NK-92 (cell line): ENCODE data around the gene OTUB2.

Experiments
- DNase-seq: peaks from one replicate; lab custom pipeline; 2025; ENCODE audit not compliant: unreplicated experiment; lab: John Stamatoyannopoulos, UW

The OTUB2 gene

DNA sequence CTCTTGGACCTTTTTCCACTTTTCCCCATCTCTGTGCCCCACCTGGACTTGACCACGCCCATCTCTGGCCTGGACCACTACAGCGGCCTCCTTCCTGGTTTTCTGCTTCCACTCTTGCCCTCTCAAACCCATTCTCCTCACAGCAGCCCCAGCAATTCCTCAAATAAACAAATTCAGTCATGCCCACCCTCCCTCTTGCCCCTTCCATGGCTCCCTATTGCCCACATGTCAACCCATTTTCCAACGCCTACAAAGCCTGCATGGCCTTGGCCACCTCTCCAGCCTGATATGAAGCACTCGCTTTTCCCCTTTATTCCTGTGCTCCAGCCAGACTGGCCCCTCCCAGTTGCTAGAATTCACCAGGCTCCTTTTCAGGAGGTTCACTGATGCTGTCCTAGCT lies 5.9 kb upstream of the OTUB2 start:
- no peak for DNase-seq

DNA sequence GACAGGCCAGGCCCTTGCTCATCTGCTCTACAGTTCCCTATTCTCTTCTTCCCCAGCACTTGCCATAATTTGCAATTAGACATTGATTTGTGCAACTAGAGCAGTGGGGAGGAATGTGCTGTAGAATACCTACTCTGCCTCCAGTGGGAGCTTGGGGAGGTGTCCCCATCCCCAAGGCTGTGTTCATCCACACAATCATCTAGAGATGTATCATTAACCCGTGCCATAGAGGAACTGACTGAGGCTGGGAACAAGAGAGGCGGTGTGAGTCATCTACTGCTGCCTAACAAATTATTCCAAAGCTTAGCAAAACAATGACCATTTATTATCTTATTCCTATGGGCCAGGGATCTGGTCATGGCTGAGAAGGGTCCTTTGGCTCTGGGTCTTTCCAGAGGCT lies 5.1 kb upstream of the OTUB2 start:
- DNase-seq = no peak

DNA sequence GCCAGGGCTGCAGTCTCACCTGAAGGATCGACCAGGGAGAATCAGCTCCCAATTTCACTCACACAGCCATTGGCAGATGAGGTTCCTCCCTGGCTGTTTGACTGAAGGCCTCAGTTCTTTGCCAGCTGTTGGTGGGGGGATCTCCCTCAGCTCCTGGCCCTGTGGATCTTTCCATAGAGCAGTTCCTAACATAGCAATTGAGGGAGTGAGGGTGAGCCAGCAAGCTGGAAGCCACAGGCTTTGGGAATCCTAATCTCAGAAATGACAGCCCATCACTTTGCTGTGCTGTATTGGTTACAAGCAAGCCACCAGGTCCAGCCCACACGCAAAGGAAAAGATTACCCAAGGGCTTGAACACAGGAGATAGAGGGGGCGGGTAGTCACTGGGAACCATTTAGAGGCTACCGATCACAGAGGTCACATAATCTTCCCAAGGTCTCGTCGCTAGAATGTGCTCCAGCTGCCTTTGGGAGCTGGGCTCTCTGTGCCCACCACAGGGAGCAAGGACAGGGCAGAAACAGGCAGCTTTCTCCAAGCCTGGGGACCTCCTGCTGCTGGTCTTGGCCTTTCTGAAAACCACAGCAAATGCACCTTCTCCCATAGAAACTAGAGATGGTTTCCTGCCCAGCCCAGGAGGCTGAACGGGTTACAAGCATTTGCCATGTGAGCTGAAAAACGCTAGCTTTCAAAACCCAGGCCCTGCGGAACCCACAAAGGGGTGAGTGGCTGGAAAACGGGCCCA lies 4.6 kb upstream of the OTUB2 start:
- no peak for DNase-seq

DNA sequence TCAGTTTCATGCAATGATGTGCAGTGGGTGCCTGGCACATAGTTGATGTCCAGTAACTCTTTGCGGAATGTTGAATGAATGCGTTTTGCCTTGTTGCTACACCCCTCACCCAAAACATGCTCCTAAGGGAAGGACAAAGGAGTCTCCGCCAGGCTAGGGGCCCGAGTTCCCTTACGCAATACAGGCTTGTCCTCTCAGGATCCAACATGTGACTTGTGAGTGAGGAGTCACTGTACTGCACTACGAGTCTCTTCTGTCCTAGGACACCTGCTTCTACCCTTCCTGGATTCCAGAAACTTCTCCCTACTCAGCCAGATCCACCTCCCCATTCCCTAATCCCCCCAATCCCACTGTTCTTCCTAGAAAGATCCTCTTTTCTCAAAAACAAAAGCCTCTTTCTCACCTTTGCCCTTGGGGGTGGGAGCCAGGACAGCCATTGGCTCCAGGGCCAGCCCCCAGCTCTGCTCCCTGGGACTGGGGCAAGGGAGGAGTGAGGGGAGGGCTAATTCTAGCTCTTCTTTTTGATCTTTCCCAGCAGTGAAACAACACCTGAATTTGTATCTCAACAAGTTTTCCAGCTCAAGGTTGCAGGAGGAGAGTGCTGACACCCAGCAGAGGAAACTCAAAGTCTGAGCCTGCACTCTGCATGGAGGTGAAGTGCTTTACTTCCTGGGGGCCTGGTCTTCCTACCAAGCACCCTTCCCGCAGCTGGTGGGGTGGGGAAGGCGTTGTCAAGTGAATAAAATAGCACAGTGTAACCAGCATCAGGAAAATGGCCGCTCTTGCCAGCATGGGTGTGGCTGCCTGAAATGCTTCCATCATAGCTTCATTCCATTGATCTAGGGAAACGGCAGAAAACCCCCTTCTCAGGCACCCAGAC lies 3.4 kb upstream of the OTUB2 start:
- no peak for DNase-seq

DNA sequence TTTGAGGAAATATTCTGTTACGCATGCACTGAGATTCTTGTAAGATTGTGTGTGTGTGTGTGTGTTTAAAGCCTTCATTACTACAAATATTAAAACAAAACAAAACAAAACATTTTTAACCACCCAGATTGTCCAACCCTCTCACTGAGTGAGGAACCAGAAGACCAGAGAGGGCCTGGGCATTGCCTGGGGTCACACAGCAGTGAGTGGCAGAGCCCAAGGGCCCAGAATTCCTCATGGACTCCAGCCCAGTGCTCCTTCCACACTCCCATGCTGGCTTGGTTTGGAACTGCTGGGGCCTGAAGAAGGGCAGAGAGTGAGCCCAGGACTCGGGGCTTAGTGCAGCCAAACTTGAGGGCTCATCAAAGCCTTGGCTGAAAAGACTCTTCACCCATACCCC lies 1.6 kb upstream of the OTUB2 start:
- no peak for DNase-seq

DNA sequence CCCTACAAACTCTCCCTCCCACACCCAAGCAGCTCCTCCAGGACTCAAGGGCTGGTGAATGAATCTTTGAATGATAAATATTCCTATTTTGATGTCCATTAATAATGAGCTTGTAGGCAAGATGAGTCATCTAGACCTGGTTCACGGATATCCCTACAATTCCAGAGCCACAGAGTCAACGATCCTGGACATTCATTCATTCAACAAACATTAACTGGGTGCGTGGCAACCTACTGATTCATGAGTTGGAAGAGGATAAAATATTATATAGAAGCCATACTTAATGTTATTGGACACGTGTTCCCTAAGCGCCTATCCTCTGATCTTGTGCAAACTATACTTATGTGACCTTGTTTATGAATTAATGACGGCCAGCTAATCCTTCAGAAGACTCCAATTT lies 420 bp upstream of the OTUB2 start:
- DNase-seq = no peak

DNA sequence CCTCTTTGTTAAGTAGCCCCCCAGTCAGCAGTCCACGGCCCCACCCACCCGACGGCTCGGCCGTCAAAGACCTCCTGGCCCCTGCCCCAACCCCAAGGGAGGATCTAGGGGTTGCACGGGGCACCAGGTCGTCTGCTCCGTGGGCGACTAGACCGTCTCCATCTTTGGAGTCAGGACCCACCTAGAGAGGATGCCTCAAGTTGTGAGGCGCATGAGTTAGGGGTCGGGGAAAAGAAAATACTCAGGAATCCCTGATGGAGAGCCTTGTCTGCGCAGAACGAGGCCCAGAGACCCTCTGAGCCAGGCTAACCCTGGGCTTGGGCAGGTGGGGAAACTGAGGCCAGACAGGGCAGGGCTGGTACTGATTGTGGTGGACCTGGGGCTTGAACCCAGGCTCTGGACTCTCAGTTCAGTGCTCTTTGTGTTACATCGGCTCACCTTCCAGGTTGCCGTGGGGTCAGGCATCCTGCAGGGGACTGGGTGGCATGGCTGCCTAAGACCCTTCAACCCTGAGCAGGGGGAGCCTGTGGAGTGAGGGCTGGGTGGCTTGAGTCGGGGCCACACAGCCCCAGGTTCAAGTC lies 839 bp downstream of the OTUB2 start:
- DNase-seq = no peak

DNA sequence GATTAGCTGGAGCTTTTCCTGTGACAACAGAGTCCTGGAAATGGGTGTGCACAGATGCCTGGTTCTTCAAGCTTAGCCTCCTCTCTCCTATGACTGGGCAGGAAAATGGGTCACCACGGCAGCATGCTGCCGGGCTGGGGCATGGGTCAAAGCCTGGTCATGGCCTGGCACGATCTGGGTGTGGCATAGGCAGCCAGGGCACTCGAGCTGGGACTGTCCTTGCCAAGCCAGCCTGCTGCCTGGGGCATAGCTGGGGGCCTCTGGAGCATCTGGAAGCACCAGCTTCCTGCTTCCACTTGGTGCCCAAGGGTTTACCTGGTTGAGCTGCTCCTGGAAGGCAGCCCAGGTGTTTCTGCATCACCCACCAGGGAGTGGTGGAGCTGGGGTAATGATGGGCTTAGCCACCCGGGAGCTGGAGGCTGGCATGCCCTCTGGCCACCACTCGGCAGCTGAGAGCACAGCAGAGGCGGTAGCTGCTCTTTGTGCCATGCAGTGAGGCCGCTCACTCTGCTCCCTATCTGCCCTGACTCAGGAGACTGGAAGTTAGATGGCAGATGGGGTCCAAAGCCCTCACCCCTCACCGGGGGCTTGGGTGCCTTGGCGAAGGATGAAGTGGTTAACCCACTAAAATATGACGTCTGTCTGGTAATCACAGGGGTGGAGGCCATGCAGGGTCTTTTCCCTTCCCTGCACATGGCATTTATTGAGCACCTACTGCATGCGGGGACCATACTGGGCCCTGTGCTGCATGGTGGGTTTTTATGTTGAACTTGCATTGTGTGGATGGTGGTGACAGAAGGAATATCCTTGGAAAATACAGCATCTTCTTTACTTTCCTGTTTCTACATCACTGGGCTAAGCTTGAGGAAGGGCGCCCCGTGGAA lies 1.7 kb downstream of the OTUB2 start:
- DNase-seq = no peak

DNA sequence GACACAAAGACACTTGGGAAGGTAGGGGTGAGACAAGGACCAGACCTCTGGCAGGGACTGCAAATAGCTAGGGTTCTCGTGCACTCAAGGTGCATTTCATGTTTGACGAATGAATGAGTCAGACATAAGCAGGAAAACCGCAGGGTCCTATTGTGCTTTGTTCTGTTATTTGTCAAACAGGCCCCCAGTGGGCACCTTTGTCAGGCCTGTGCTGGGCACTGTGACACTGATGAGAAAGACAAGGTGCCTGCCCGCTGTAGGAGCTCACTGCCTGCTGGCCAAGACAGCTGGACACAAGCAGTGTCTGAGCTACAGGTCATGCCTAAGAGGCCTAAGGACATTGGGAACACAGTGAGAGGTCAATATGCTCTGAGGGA lies 2.3 kb downstream of the OTUB2 start:
- no peak for DNase-seq

DNA sequence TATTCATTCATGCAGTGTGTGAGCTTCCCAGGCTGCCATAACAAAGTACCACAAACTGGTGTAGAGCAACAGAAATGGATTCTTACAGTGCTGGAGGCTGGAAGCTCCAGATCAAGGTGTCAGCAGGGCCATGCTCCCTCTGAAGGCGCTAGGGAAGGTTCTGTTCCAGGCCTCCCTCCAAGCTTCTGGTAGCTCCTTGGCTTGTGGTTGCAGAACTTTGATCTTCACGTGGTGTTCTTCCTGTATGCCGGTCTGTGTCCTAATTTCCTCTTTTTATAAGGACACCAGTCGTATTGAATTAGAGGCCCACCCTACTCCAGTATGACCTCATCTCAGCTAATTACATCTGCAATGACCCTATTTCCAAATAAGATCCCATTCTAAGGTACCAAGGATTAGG lies 3.1 kb downstream of the OTUB2 start:
- DNase-seq = no peak

DNA sequence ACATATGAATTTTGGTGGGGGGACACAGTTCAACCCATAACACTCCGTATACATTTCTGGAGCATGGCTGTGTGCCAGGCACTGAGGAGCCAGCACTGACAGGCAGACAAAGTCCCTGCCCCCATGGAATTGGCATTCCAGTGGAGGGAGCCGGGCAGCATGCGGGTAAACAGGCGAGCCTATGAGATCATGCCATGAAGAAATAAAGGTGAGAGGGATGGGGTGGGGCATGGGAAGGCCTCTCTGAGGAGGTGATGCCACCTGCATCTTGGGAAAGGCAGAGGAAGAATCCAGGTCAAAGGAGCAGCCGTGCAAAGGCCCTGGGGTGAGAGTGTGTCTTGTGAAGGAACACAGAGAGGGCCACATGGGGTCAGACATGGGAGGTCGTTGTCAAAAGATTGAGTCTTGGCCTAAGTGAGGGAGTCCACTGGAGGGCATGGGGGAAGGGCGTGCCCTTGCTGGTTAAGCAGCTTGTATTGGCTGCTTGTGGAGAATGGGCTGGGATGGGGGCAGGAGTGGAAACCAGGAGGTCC lies 3.6 kb downstream of the OTUB2 start:
- DNase-seq = no peak

DNA sequence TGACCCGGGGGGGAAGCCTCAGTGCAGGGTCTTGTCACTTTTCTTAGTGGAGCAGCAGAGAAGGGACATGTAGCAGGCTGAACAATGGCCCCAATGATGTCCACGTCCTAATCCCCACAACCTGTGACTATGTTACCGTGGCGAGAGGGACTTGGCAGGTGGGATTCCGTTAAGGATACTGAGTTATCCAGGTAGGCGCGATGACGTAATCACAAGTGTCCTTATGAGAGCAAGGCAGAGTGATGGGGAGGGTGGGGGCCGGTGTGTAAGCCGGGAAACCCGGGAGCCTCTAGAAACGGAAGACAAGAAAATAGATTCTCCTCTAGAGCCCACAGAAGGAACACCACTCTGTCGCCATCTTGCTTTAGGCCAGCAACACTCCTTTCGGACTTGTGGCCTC lies 4.4 kb downstream of the OTUB2 start:
- DNase-seq = no peak

DNA sequence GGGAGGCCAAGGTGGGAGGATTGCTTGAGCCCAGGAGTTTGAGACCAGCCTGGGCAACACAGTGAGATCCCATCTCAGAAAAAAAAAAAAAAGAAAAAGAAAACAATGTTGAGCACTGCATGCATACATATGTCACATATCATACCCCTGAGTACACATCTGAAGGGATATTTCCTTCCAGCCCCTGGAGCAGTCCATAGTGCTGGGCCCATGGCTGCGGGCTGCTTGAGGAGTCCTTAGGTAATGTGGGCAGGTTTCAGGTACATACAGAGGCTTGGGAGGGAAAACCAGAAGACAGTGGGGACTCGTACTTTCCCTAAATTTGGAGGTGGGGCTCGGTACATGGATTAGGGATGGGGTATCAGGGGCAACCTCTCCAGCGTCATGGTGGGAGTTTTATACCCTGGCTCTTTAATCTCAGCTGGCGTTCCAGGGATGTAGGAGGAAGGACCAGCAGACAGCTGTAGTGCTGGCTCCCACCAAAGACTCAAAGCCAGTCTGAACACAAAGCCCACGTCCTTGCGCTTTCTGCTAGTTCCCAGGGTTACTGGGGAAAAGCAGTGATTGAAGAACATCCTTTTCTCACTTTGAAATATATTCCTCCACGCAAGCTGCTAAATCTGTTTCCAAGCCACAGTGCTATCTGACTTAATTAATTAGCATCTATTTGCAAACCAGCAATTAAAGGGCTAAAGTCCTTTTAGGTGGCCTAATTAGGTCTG lies 5.2 kb downstream of the OTUB2 start:
- no peak for DNase-seq

DNA sequence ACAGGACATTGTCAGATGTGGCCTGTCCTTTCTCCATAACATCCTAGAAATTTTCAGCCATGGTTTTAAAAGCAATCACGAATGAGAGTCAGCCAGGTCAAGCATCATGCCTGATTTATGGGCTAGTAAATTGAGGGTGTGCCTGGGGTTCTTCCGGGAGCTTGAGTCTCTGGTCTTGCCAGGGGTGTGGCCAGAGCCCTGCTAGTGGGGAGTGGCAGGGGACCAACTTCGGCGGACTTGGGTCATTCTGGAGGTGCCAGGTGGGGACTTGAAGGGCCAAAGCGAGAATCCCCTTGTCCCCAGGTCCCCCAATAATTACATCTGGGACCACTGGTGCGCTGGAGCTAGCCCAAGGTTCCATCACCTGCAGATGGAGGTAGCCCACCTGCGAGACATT lies 5.7 kb downstream of the OTUB2 start:
- no peak for DNase-seq

DNA sequence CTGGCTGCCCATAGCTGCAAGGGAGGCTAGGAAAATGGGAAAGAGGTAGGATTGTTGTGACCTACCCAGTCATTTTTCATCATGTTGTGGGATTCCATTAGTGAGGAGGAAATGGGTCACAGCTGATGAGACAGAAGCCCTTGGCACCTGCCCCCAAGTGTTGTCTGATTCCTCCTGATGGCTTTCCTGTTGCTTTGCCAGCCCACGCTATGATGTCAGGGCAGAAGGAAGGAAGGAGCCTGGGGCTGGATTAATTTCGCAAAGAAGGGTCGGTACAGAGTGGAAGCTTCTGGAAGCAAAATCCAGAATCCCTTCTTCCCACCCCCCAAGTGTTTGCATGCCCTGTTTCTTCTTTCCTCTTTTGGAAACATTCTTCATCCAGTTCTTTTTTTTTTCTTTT lies 8.7 kb downstream of the OTUB2 start:
- DNase-seq = no peak

DNA sequence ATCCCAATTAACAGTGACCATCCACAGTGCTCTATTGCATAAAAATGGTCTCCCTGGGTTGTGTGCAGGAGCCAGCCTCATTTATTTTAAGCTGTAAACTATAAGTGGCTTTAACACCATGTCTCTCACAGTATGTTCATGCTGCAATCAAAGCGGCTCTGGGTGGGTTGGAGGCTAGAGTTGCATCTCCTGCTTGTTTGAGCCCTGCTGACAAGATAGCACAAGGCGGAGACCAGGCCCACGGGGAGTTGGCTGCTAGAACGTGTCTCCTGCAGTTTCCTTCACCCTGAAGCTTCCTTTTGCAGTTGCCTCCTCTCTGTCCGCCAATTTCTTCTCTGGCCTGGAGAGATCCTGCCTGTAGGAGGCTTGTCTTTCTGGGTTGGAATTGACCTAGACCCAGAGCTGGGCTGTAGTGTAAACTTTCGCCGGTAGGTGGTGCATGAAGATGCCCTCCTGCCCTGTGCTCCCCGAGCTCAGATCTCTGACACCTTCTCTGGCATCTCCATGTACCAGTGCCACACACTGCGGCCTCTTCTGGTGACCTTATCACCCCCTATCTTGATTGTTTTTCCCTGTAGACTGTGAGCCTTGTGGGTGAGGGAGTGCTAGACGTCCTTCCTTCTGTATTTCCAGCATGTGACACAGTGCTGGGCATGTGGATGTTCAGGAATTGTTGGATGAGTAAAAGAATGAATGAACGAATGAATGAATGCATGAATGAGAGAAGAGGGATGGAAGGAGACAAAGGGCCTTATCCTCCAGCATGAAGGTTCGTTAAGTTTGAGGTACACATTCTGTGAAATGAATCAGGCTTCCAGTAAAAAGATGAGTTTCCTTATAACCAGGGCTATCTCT lies 10.4 kb downstream of the OTUB2 start:
- DNase-seq = no peak

DNA sequence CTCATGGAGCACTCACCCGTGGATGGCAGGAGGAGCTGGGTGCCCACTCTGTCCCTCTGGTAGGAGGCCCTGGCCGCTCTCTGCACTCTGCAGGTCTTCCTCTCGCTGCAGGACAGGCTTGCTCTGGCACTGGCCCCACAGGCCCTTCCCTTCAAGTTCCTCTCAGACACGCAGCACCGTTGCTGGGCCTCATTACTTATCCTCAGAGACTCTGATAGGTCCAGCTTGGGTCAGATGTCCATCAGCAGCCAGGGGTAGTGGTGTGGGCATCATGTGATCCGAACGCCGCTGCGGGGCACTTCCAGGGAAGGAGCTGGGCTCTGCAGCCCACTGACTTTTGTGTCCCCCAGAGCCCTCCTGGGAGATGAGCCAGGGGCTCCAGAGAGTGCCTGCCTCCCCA lies 11.8 kb downstream of the OTUB2 start:
- no peak for DNase-seq

DNA sequence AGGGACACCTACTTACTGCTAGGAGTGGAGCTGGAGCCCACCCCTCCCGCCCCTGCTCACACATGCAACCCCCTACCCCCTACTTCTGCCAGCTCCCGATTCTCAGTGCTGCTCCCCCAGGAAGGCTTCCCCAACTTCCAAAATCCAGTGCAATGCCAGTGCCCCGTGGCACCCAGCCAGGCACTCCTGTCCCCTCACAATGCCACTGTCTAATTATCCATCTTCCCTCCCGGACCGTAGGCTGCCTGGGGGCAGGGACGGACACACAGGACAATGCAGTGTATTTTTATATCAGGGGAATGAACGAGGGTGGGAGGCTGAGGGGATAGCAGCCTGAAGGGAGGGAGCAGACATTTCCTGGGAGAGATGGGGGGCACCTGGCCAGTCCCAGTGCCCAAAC lies 12.4 kb downstream of the OTUB2 start:
- no peak for DNase-seq

DNA sequence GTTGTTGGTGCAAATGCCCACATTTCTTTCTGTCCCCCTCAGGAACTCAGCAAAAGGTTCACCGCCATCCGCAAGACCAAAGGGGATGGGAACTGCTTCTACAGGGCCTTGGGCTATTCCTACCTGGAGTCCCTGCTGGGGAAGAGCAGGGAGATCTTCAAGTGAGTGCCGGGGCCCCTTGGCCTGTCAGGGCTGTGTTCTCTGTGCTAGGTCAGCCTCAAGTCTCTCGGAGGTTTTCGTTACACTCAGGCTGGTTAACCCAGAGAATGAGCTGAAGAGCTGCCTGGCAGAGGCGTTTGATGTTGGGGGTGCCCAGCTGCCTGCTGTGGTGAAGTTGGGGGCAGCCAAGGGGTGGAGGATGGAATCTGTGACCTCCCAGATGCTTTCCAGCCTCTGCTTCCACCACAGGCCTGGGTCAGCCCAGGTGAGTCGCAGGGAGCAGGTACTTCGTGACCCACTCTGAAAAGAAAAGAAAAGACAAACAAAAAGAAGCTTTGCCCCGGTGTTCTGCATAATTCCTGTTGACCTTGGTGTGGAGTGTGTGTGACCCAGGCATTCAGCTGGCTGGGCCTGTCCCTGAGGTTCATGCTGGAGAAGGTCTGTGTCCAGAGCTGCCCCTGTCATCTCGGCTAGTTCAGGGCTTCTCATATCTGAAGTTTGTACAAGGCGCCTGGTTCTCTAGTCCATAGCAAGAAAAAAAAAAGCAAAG lies 12.9 kb downstream of the OTUB2 start:
- no peak for DNase-seq
